Gastroesophageal sphincter (tissue), 4 donors: Measurements from ENCODE around the gene TTC21B. TPM values are rescaled to one million over a fixed set of nuclear protein-coding genes. Genes with fewer than 3 reads are reported as not detected.

ENCODE experiments used
- ATAC-seq: fragments of 150-250 bp; one replicate; pipeline ENCODE4 v1.9.1; 2016; ENCODE audit warnings: mild to moderate bottlenecking, moderate library complexity
- H3K27ac ChIP-seq, 4 donors: fragments of 200-600 bp; sonication (generic) in 3 of 4; 1 replicate in 3 of 4; 2 replicates in 1 of 4; pipeline ENCODE4 v1.5.1; 2016 to 2019
- H3K27me3 ChIP-seq: fragments of 200-600 bp; sonication (generic); one replicate; pipeline ENCODE4 v1.5.1; 2019
- H3K36me3 ChIP-seq, 2 donors: fragments of 200-600 bp; sonication (generic); one replicate each; pipeline ENCODE4 v1.5.1; 2019; ENCODE audit warnings: control low read depth in 1 of 2
- H3K4me1 ChIP-seq, 3 donors: fragments of 200-600 bp; sonication (generic); 1 replicate in 2 of 3; 2 replicates in 1 of 3; pipeline ENCODE4 v1.5.1; 2016 to 2019; ENCODE audit warnings: control low read depth in 2 of 3
- H3K4me3 ChIP-seq, 2 donors: fragments of 200-600 bp; sonication (generic); one replicate each; pipeline ENCODE4 v1.5.1; 2019; ENCODE audit warnings: mild to moderate bottlenecking in 1 of 2, moderate library complexity in 1 of 2
- H3K9me3 ChIP-seq, 3 donors: fragments of 200-600 bp; sonication (generic); one replicate each; pipeline ENCODE4 v1.5.1; 2017 to 2019; ENCODE audit warnings: control low read depth in 2 of 3
- EP300 ChIP-seq: sonication (generic); formaldehyde crosslinking; IDR thresholded peaks from one replicate; pipeline ENCODE4 v1.6.1; 2017; ENCODE audit warnings: antibody characterized with exemption, mild to moderate bottlenecking
- POLR2A ChIP-seq, 2 donors: fragments of 450-650 bp; IDR thresholded peaks; one replicate each; pipeline ENCODE4 v1.6.1; 2017; ENCODE audit warnings: antibody characterized with exemption in 2 of 2, mild to moderate bottlenecking in 2 of 2, moderate library complexity in 1 of 2
- POLR2AphosphoS5 ChIP-seq: sonication (generic); formaldehyde crosslinking; IDR thresholded peaks from one replicate; pipeline ENCODE4 v1.6.1; 2017; ENCODE audit warnings: antibody characterized with exemption
- WGBS, 2 donors: methylation state at CpG; one replicate each; pipeline ENCODE4 v1.1.5; 2018; ENCODE audit warnings: low coverage in 1 of 2; 5-methylcytosine and 5-hydroxymethylcytosine counted together
- total RNA-seq, 4 donors: library from RNA; depleted of rRNA; stranded (reverse); fragments of >200 nt; gene quantifications; one replicate each; pipeline ENCODE4 v1.1.0, GENCODE V29; 2016
- TF ChIP-seq, protein P1 (sequence below), 4 experiments: fragments of 200-600 bp in 2 of 4; fragments of 450-650 bp in 2 of 4; sonication (generic) in 1 of 4; IDR thresholded peaks; one replicate each; pipeline ENCODE4 v1.5.1; 2017 to 2019; ENCODE audit warnings: antibody characterized with exemption in 4 of 4, mild to moderate bottlenecking in 2 of 4, moderate library complexity in 2 of 4

The TTC21B gene
- total RNA-seq, 4 donors from 2014 or later = 15.0 to 30.2 (median 26.3) TPM

DNA sequence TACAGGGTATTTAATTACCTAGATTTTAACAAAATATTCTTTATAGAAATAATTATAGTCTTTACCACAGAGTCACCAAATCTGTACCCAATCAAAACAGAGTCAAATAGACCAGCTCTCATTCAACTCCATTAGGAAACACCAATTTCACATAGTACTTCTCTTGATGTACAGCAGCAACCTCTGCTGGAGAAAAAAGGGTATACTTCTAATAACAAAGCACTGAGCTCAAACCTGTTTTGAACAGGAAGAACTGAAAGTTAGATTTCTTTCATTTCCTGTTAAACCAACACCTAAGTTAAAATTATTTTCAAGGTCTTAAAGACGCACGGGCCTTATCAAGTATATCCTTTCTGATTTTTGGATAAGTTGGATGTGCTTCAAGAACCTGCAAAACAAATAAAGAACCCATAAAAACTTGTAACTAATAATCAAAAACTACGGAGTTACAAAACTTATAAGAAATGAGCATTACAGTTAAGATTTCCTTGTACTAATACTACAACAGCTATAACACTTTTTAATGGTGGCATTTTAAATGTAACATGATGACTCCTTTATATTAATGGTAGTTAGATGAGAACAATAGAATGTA is 79.0 kb downstream of the TTC21B start:
- ATAC-seq = no peak
- WGBS, 2 donors = 41 to 72% methylated on average over 3 of the region's 3 CpGs
- H3K27ac ChIP-seq = no peak overlapping the region

DNA sequence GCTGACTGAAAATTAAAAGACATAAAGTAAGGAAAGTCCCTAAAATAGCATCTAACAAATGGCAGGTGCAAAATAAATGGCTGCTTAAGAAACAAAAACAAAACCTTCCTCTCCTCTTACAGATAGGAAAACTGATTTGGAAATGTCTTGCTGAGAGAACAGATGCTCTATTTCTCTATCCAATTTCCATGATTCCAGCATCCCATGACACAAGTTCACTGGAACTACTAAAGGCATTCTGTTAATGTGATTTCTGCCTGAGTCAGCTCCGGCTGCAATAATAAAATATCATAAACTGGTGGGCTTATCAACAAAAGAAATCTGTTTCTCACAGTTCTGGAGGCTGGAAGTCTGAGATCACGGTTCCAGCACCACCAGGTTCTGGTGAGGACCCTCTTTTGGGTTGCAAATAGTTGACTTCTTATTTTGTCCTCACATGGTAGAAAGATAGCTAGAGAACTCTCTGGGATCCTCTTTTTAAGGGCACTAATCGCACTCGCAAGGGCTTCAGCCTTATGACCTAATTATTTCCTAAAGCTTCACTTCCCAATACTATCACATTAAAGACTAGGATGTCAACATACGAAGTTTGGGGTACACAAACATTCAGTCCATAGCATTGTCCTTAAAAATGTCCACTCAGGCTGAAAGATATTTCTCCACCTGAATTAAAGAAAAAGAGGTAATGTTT is 81.3 kb downstream of the TTC21B start:
- no peak for ATAC-seq
- H3K4me3 ChIP-seq = no peak overlapping the region
- no peaks in the 10 kb centered on the region for H3K4me1 ChIP-seq
- H3K9me3 ChIP-seq = no peaks in the 10 kb centered on the region
- TF ChIP-seq, protein P1, sequence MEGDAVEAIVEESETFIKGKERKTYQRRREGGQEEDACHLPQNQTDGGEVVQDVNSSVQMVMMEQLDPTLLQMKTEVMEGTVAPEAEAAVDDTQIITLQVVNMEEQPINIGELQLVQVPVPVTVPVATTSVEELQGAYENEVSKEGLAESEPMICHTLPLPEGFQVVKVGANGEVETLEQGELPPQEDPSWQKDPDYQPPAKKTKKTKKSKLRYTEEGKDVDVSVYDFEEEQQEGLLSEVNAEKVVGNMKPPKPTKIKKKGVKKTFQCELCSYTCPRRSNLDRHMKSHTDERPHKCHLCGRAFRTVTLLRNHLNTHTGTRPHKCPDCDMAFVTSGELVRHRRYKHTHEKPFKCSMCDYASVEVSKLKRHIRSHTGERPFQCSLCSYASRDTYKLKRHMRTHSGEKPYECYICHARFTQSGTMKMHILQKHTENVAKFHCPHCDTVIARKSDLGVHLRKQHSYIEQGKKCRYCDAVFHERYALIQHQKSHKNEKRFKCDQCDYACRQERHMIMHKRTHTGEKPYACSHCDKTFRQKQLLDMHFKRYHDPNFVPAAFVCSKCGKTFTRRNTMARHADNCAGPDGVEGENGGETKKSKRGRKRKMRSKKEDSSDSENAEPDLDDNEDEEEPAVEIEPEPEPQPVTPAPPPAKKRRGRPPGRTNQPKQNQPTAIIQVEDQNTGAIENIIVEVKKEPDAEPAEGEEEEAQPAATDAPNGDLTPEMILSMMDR (IDR thresholded peaks at IDR 0.05) = no peak
- TF ChIP-seq POLR2A (IDR thresholded peaks at IDR 0.05) (no peak), EP300 (no peak), POLR2AphosphoS5 (no peak)
- no peaks in the 10 kb centered on the region for H3K27me3 ChIP-seq
- no peak overlapping the region for H3K27ac ChIP-seq
- H3K36me3 ChIP-seq = peaks cover 0 to 54% of the 10 kb centered on the region in 2 donors
- WGBS, 2 donors = 85 to 95% methylated on average over 4 to 5 of the region's 5 CpGs

More for the DNA sequence above, 79.0 kb downstream of the TTC21B start:
- Histone ChIP-seq H3K9me3 (no peaks in the 10 kb centered on the region), H3K4me3 (no peak overlapping the region), H3K27me3 (no peaks in the 10 kb centered on the region), H3K4me1 (no peaks in the 10 kb centered on the region), H3K36me3 (peaks cover 0 to 69% of the 10 kb centered on the region in 2 donors)
- TF ChIP-seq POLR2AphosphoS5 = no peak
- TF ChIP-seq, protein P1 (IDR thresholded peaks at IDR 0.05) = peak; percentile 30 to 60 (median 51)

DNA sequence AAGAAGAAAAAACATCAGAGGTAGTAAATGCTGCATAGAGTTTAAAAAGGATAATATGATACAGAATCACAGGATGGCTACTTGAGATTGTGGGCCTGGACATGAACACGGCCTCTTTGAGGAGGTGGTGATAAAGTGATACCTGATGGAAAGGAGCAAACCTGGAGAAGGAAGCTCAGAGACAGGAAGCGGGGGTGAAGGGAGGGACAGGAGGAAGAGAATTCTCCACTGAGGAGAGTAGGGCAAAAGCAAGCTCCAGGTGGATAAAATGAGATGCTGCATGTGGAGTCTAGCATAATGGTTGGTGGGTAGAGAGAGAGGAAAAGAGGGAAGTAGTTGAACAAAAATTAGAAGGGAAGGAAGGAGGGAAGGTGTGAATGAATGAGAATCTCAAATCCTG is 82.6 kb downstream of the TTC21B start:
- no peaks in the 10 kb centered on the region for H3K9me3 ChIP-seq
- H3K36me3 ChIP-seq = peaks cover 0 to 45% of the 10 kb centered on the region in 2 donors
- H3K27ac ChIP-seq = no peak overlapping the region
- WGBS, 2 donors = 96 to 100% methylated on average over 2 of the region's 2 CpGs
- H3K27me3 ChIP-seq = no peaks in the 10 kb centered on the region
- no peak for ATAC-seq
- H3K4me1 ChIP-seq = no peaks in the 10 kb centered on the region
- H3K4me3 ChIP-seq = no peak overlapping the region
- TF ChIP-seq EP300 (no peak), POLR2AphosphoS5 (no peak), POLR2A (IDR thresholded peaks at IDR 0.05) (no peak)
- TF ChIP-seq, protein P1 (IDR thresholded peaks at IDR 0.05) = no peak

DNA sequence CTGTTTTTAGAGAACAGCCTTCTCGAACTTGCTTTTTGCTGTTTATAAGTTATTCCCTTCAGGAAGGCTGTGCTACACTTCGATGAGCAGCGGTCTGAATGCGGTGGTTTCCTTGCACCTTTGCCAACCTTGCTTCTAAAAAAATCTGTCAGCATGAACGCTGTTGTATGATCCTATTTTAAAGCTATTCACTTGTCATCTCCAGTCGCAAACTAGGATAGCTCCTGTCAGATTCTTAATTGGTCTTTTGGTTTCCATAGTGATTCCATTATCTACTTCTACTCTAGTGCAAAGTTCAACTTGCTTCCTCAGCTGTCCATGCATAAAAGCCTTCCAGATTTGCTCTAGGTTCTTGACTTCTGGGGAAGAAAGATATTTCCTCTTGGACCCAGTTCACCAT is 83.2 kb downstream of the TTC21B start:
- Histone ChIP-seq H3K36me3 (peaks cover 0 to 43% of the 10 kb centered on the region in 2 donors), H3K4me1 (no peaks in the 10 kb centered on the region), H3K4me3 (no peak overlapping the region), H3K27ac (no peak overlapping the region), H3K9me3 (no peaks in the 10 kb centered on the region), H3K27me3 (no peaks in the 10 kb centered on the region)
- no peak for ATAC-seq
- 89 to 90% methylated on average over 3 to 6 of the region's 6 CpGs for WGBS, 2 donors
- no peak for TF ChIP-seq POLR2AphosphoS5
- no peak for TF ChIP-seq EP300
- no peak for TF ChIP-seq POLR2A (IDR thresholded peaks at IDR 0.05)
- TF ChIP-seq, protein P1 (IDR thresholded peaks at IDR 0.05) = no peak

DNA sequence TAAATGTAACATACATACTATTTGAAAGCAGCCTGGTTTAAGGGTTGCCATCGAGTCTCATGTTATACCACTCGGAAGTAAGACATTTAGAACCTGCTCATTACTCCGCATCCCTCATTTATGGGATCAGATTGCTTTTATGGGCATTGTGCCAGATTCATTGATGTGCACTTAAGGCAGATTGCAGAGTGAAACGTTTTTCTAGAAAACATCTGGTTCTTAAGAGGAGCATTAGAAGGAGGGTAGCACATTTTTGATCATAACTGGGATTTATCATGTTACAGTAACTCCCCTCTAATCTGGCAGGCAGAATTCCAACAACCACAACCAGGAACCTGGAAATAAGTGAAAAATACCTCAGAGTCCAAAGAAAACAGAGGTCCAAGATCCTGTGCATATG is 85.4 kb downstream of the TTC21B start:
- Histone ChIP-seq H3K27me3 (no peaks in the 10 kb centered on the region), H3K9me3 (no peaks in the 10 kb centered on the region), H3K4me3 (no peak overlapping the region), H3K27ac (no peak overlapping the region), H3K4me1 (no peaks in the 10 kb centered on the region), H3K36me3 (peaks cover 0 to 37% of the 10 kb centered on the region in 2 donors)
- no peak for ATAC-seq
- TF ChIP-seq, protein P1 (IDR thresholded peaks at IDR 0.05) = no peak
- no peak for TF ChIP-seq POLR2AphosphoS5
- no peak for TF ChIP-seq EP300
- no peak for TF ChIP-seq POLR2A (IDR thresholded peaks at IDR 0.05)
- WGBS, 2 donors = 44% methylated on average over 2 to 4 of the region's 4 CpGs
